OCI-LY1 (cell line): ENCODE data around the gene PNMA8C.

Source experiments
- H2AFZ ChIP-seq: fragments of 200-600 bp; sonication (generic), shearing (Covaris generic); 2 replicates; pipeline ENCODE4 v1.6.0; 2014; ENCODE audit warnings: antibody characterized with exemption, mild to moderate bottlenecking, low read length
- H3F3A ChIP-seq: fragments of 200-600 bp; sonication (generic), shearing (Covaris generic); 2 replicates; pipeline ENCODE4 v1.6.0; 2014; ENCODE audit warnings: mild to moderate bottlenecking, antibody characterized with exemption, low read length, moderate library complexity; ENCODE audit not compliant: insufficient read depth
- H3K27ac ChIP-seq: fragments of 200-600 bp; sonication (generic); 2 replicates; pipeline ENCODE4 v1.5.1; 2014; ENCODE audit warnings: low read length, mixed run types, mild to moderate bottlenecking, low read depth; ENCODE audit not compliant: poor library complexity, severe bottlenecking
- H3K27me3 ChIP-seq: fragments of 200-600 bp; sonication (generic); 2 replicates; pipeline ENCODE4 v1.6.0; 2014; ENCODE audit warnings: antibody characterized with exemption, mild to moderate bottlenecking, low read length, moderate library complexity; ENCODE audit not compliant: insufficient read depth
- H3K36me3 ChIP-seq: fragments of 200-600 bp; sonication (generic); 2 replicates; pipeline ENCODE4 v1.6.1; 2014; ENCODE audit warnings: mild to moderate bottlenecking, antibody characterized with exemption, low read length, moderate library complexity, mixed read lengths; ENCODE audit not compliant: insufficient read depth
- H3K4me1 ChIP-seq: fragments of 200-600 bp; sonication (generic); 2 replicates; pipeline ENCODE4 v1.5.1; 2014; ENCODE audit warnings: mild to moderate bottlenecking, low read length, moderate library complexity; ENCODE audit not compliant: insufficient read depth, severe bottlenecking
- H3K4me2 ChIP-seq: fragments of 200-600 bp; sonication (generic), shearing (Covaris generic); 2 replicates; pipeline ENCODE4 v1.6.1; 2014; ENCODE audit warnings: low read length
- H3K4me3 ChIP-seq: fragments of 200-600 bp; sonication (generic); 2 replicates; pipeline ENCODE4 v1.5.1; 2014; ENCODE audit warnings: low read length, low read depth, mild to moderate bottlenecking, mixed read lengths; ENCODE audit not compliant: poor library complexity, severe bottlenecking
- H3K79me2 ChIP-seq: fragments of 200-600 bp; shearing (Covaris generic); 2 replicates; pipeline ENCODE4 v1.6.1; 2016; ENCODE audit warnings: mixed run types, low read length, mixed read lengths; ENCODE audit not compliant: insufficient read depth
- H3K9ac ChIP-seq: fragments of 200-600 bp; sonication (generic), shearing (Covaris generic); 2 replicates; pipeline ENCODE4 v1.6.1; 2014; ENCODE audit warnings: mild to moderate bottlenecking, low read length, mixed read lengths
- H3K9me2 ChIP-seq: fragments of 200-600 bp; sonication (generic), shearing (Covaris generic); 2 replicates; pipeline ENCODE4 v1.6.1; 2014; ENCODE audit warnings: low read depth, mild to moderate bottlenecking, low read length, mixed read lengths
- H3K9me3 ChIP-seq: fragments of 200-600 bp; shearing (Covaris generic); 2 replicates; pipeline ENCODE4 v1.6.1; 2014; ENCODE audit warnings: low read length, mixed read lengths
- H4K20me1 ChIP-seq: fragments of 200-600 bp; sonication (generic), shearing (Covaris generic); 2 replicates; pipeline ENCODE4 v1.6.0; 2016; ENCODE audit warnings: mild to moderate bottlenecking, low read length; ENCODE audit not compliant: insufficient read depth
- CTCF ChIP-seq: fragments of 200-600 bp; sonication (generic), shearing (Covaris generic); IDR thresholded peaks from 2 replicates; pipeline ENCODE4 v1.5.1; 2017; ENCODE audit warnings: mild to moderate bottlenecking, antibody characterized with exemption, low read length, moderate library complexity, mixed read lengths
- EZH2 ChIP-seq: fragments of 200-600 bp; sonication (generic), shearing (Covaris generic); IDR thresholded peaks from 2 replicates; pipeline ENCODE4 v1.8.0; 2017; ENCODE audit warnings: borderline replicate concordance, mixed run types, mild to moderate bottlenecking, antibody characterized with exemption, low read length, moderate library complexity, mixed read lengths

The PNMA8C gene

GRCh38 chr19:46470376-46470775 is 41.6 kb upstream of the PNMA8C start:
- H3K27ac ChIP-seq, result no peak overlapping the region

GRCh38 chr19:46469541-46470185 is 40.9 kb upstream of the PNMA8C start:
- Histone ChIP-seq H3K79me2 (no peaks in the 10 kb centered on the region), H3K4me1 (no peaks in the 10 kb centered on the region), H3K36me3 (no peaks in the 10 kb centered on the region), H3K9ac (no peak overlapping the region), H3K9me2 (no peaks in the 10 kb centered on the region), H3K27ac (no peak overlapping the region), H3F3A (no peaks in the 10 kb centered on the region), H3K9me3 (no peaks in the 10 kb centered on the region), H2AFZ (no peak overlapping the region), H3K4me3 (no peak overlapping the region), H4K20me1 (no peaks in the 10 kb centered on the region), H3K27me3 (peaks cover 21% of the 10 kb centered on the region; the same call in 1 of the 2 replicates), H3K4me2 (no peak overlapping the region)
- no peak for TF ChIP-seq CTCF
- TF ChIP-seq EZH2, result no peak

More at GRCh38 chr19:46470376-46470775, 41.6 kb upstream of the PNMA8C start:
- Histone ChIP-seq H4K20me1 (no peaks in the 10 kb centered on the region), H3K4me3 (no peak overlapping the region), H3K9ac (no peak overlapping the region), H3F3A (no peaks in the 10 kb centered on the region), H3K27me3 (peaks cover 21% of the 10 kb centered on the region; the same call in 1 of the 2 replicates), H3K9me2 (no peaks in the 10 kb centered on the region), H3K79me2 (no peaks in the 10 kb centered on the region), H2AFZ (no peak overlapping the region), H3K9me3 (no peaks in the 10 kb centered on the region), H3K36me3 (no peaks in the 10 kb centered on the region), H3K4me2 (no peak overlapping the region), H3K4me1 (no peaks in the 10 kb centered on the region)
- TF ChIP-seq CTCF, result no peak
- no peak for TF ChIP-seq EZH2

- H3K27me3 ChIP-seq, result peaks cover 16% of the 10 kb centered on the region; the same call in 1 of the 2 replicates
- H3K4me2 ChIP-seq, result no peak overlapping the region
These were observed 37.9 kb upstream of the PNMA8C start for GRCh38 chr19:46466536-46467196.

More at GRCh38 chr19:46466536-46467196, 37.9 kb upstream of the PNMA8C start:
- no peak overlapping the region for H2AFZ ChIP-seq
- H3K4me3 ChIP-seq, result no peak overlapping the region
- no peak overlapping the region for H3K27ac ChIP-seq
- H3K4me1 ChIP-seq, result no peaks in the 10 kb centered on the region
- no peaks in the 10 kb centered on the region for H4K20me1 ChIP-seq
- no peaks in the 10 kb centered on the region for H3K9me2 ChIP-seq
- H3K36me3 ChIP-seq, result no peaks in the 10 kb centered on the region
- no peak overlapping the region for H3K9ac ChIP-seq
- no peaks in the 10 kb centered on the region for H3K79me2 ChIP-seq
- TF ChIP-seq CTCF (no peak), EZH2 (no peak)
- no peaks in the 10 kb centered on the region for H3K9me3 ChIP-seq
- H3F3A ChIP-seq, result no peaks in the 10 kb centered on the region
